ENCODE data around the gene KCNQ4.

KCNQ4 gene

DNA sequence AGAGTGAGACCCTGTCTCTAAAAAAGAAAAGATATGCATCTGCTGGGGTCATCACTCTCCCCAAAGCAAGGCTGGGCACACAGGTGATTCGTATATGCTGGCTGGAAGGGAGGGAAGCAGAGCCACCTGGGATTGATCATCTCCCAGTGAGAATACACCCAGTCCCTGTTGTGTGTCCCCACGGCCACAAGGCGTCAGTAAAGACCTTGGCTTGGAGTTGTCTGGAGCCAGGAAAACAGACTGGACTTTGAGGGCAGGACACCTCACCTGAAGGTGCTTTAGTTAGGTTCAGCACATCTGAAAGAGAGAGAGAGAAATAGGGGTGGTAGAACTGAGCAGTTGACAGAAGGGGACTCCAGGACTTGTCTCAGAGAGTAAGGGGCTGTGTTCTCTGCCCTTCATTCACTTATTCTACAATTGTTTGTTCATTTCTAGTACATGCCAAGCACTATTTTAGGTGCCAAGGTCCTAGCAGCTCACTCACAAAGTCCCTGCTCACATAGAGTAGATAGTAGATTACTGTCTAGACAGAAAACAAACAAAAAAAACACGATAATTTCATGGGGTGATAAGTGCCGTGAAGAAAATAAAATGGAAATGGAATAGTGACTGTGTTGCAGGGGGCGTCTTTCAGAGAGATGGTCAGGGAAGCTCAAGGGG, 65.1 kb downstream of the KCNQ4 start:
- no peak overlapping the region for H3K4me3 ChIP-seq (ENCODE audit: low read length)
- no peak overlapping the region for H3K9ac ChIP-seq (ENCODE audit: low read length)
- no peaks in the 10 kb centered on the region for H3K79me2 ChIP-seq (ENCODE audit: low read length)
- no peaks in the 10 kb centered on the region for H4K20me1 ChIP-seq (ENCODE audit: insufficient read depth, low read length)
- no peak overlapping the region for H3K4me2 ChIP-seq (ENCODE audit: low read length)
- no peak overlapping the region for H2AFZ ChIP-seq (ENCODE audit: low read depth, low read length)
- no peaks in the 10 kb centered on the region for H3K36me3 ChIP-seq (replicated peaks; ENCODE audit: low read depth, low read length)
- no peaks in the 10 kb centered on the region for H3K9me3 ChIP-seq (ENCODE audit: insufficient read depth, low read length)
- H3K27me3 ChIP-seq (ENCODE audit: low read depth, low read length) = no peaks in the 10 kb centered on the region
- no peak for TF ChIP-seq EZH2phosphoT487 (IDR thresholded peaks at IDR 0.05; ENCODE audit: low read depth)
- TF ChIP-seq, protein P1, sequence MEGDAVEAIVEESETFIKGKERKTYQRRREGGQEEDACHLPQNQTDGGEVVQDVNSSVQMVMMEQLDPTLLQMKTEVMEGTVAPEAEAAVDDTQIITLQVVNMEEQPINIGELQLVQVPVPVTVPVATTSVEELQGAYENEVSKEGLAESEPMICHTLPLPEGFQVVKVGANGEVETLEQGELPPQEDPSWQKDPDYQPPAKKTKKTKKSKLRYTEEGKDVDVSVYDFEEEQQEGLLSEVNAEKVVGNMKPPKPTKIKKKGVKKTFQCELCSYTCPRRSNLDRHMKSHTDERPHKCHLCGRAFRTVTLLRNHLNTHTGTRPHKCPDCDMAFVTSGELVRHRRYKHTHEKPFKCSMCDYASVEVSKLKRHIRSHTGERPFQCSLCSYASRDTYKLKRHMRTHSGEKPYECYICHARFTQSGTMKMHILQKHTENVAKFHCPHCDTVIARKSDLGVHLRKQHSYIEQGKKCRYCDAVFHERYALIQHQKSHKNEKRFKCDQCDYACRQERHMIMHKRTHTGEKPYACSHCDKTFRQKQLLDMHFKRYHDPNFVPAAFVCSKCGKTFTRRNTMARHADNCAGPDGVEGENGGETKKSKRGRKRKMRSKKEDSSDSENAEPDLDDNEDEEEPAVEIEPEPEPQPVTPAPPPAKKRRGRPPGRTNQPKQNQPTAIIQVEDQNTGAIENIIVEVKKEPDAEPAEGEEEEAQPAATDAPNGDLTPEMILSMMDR (IDR thresholded peaks at IDR 0.05; ENCODE audit: low read depth, low read length) = peak; percentile 67
- peaks cover 54% of the 10 kb centered on the region for H3K4me1 ChIP-seq (ENCODE audit: low read length)
- no peak overlapping the region for H3K27ac ChIP-seq (ENCODE audit: low read length)

DNA sequence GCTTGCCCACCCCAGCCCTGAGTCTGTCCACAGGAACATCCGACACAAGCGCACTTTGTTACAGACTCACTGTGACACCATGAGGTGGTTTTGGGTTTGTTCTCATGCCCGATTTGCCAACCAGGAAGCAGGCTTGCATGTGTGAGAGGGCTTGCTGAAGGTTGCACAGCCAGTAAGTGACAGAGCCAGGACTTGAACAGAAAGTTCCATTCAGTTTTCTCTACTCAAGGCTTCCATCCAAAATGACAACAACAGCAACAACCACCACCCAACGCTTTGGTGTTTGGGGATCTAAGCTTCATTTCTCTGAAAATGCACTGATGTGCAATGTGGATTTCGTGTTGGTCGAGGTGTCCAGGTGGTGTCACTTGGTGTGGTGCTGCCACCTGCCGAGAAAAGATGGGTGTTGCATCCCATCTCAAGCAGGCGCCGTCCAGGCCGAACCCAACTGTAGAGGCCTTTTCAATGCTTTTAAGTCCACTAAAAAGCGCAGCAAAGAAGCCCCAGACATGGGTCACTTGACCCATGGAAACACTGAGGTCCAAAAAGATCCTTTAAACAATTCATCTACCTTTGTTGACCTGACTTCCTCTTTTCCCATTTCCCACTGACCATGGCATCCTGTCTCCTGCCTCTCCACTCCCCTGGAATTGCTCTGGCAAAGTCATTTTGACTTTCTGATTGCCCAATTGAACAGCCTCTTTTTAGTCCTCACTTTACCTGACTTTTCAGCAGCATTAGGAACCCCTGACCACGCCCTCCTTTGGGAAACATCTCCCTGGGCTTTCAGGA, 66.4 kb downstream of the KCNQ4 start:
- peak overlapping the region; percentile 70 for H3K4me2 ChIP-seq (ENCODE audit: low read length)

DNA sequence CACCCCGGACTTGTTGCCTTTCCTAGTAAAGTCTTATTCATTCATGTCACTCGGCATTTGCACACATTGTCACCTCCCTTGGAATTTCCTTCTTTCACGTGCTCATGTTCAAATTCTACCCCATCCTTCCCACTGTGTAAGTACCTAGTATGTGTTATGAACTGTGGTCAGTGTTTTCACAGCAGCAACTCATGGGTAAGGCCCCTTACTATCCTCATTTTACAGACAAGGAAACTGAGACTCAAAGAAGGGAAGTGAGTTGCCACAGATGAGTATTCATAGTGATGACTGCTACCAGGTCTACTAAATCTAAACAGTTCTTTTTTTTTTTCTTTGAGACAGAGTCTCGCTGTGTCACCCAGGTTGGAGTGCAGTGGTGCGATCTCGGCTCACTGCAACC, 68.1 kb downstream of the KCNQ4 start:
- Histone ChIP-seq H3K9ac (ENCODE audit: low read length) (peak overlapping the region; percentile 49; the same call in 1 of the 2 replicates), H3K27ac (ENCODE audit: low read length) (peak overlapping the region; percentile 79), H3K4me1 (ENCODE audit: low read length) (peaks cover 50% of the 10 kb centered on the region), H3K79me2 (ENCODE audit: low read length) (no peaks in the 10 kb centered on the region), H4K20me1 (ENCODE audit: insufficient read depth, low read length) (no peaks in the 10 kb centered on the region), H3K9me3 (ENCODE audit: insufficient read depth, low read length) (no peaks in the 10 kb centered on the region), H3K4me2 (ENCODE audit: low read length) (peak overlapping the region; percentile 91), H3K4me3 (ENCODE audit: low read length) (peak overlapping the region; percentile 57), H3K27me3 (ENCODE audit: low read depth, low read length) (no peaks in the 10 kb centered on the region), H3K36me3 (replicated peaks; ENCODE audit: low read depth, low read length) (no peaks in the 10 kb centered on the region), H2AFZ (ENCODE audit: low read depth, low read length) (no peak overlapping the region)
- TF ChIP-seq EZH2phosphoT487 (IDR thresholded peaks at IDR 0.05; ENCODE audit: low read depth) = no peak
- TF ChIP-seq, protein P1 (IDR thresholded peaks at IDR 0.05; ENCODE audit: low read depth, low read length) = no peak

More for the DNA sequence above, 66.4 kb downstream of the KCNQ4 start:
- Histone ChIP-seq H3K4me3 (ENCODE audit: low read length) (peak overlapping the region; percentile 51), H4K20me1 (ENCODE audit: insufficient read depth, low read length) (no peaks in the 10 kb centered on the region), H3K27me3 (ENCODE audit: low read depth, low read length) (no peaks in the 10 kb centered on the region), H3K9me3 (ENCODE audit: insufficient read depth, low read length) (no peaks in the 10 kb centered on the region), H3K27ac (ENCODE audit: low read length) (no peak overlapping the region), H3K36me3 (replicated peaks; ENCODE audit: low read depth, low read length) (no peaks in the 10 kb centered on the region), H3K79me2 (ENCODE audit: low read length) (no peaks in the 10 kb centered on the region), H2AFZ (ENCODE audit: low read depth, low read length) (peak overlapping the region; percentile 90), H3K4me1 (ENCODE audit: low read length) (peaks cover 54% of the 10 kb centered on the region), H3K9ac (ENCODE audit: low read length) (peak overlapping the region; percentile 42; the same call in 1 of the 2 replicates)
- no peak for TF ChIP-seq EZH2phosphoT487 (IDR thresholded peaks at IDR 0.05; ENCODE audit: low read depth)
- TF ChIP-seq, protein P1 (IDR thresholded peaks at IDR 0.05; ENCODE audit: low read depth, low read length) = peak; percentile 72
